ACHN (cell line): Measurements from ENCODE around the gene LTA4H.

Experiments used
- DNase-seq: peaks from one replicate; pipeline ENCODE4 v3.0.0-alpha.2; 2015
- in situ Hi-C: cut with HindIII; loops from 2 replicates; pipeline ENCODE4 v1.10.0; 2017; ENCODE audit warnings: low sequenced_read_pairs, low pct_ligation_motif_present, low pct_unique_long_range_greater_than_20kb

Gene LTA4H

GRCh38 chr12:96044017-96044942 is 8.9 kb upstream of the LTA4H start:
- in situ Hi-C loops = no loop called here
- DNase-seq = no peak

DNA sequence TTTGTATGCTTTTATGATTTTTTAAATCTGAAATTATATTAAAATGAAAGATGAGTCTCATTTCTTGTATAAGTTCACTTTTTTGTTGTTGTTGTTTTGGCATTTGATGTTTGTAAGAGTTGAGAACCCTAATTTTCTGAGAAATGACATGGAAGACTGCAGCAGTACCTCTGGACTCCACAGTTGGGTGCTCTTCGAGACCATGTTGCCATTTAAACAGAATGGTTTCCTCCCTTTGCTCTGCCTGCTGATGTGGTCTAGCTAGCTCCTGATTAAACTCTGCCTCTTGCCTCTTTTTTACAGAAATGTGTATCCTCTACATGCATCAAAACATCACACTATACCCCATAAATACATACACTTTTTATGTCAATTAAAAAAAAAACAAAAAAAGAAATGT is 5.8 kb upstream of the LTA4H start:
- in situ Hi-C loops = no loop called here
- DNase-seq = no peak

DNA sequence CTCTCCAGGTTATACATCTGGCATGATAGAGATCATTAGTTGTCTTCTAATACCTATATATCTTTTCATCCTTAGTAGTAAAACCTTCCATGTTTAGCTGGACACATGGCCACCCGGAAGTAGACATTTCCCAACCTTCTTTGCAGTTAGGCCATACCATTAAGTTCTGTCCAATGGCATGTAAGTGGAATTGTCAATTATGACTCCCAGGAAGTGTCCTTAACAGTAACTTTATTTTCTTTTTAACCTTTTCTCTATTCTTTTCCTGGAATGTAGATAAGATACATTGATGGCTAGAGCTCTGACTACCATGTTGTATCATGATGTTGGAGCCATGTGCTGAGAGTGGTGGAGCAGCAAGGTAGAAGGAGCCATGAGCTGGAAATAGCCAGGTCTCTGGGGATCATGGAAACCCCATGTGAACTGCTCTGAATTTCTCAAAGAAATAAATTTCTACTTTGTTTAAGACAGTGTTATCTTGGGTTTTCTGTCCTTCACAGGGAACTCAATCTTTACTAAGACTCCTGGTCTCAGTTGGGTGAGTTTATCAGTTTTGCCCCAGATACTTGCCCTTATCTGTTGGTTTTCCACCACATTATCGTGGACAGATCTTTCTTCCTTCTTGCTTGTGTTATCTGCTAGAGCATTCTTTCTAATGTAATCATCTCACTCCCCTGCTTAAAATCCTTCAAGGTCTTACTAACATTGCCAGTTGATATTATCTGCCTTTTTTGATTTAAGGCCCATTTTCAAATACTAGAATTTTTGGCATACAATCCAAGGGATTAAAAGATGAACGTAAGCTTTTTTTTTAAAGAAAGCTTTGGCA is 5.1 kb upstream of the LTA4H start:
- no peak for DNase-seq
- in situ Hi-C loops = no loop called here

DNA sequence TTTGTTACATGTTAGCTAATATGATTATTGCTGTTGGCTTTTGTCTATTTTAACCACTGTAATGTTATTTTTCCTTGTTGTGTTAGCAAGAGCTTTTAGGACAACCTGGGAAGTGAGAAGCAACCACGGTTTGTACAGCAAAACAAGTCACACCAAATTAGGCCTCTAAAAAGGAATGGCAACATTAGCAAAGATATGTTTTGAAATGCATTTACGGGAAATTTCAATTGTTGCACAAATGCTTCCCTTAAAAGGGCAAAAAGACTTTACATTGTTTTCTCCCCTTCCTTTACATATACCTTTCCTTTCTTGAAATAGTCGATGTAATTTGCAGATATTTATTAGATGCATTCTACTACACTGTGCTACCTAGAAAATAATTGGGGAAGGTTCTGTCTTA is 4.1 kb upstream of the LTA4H start:
- no peak for DNase-seq
- in situ Hi-C loops = no loop called here

- in situ Hi-C loops = no loop called here
These were observed 1.5 kb upstream of the LTA4H start for GRCh38 chr12:96036765-96037455.

GRCh38 chr12:96034621-96035282 is 635 bp downstream of the LTA4H start:
- in situ Hi-C loops = no loop called here
- peak; percentile 63 for DNase-seq

More at GRCh38 chr12:96036765-96037455, 1.5 kb upstream of the LTA4H start:
- DNase-seq = no peak

DNA sequence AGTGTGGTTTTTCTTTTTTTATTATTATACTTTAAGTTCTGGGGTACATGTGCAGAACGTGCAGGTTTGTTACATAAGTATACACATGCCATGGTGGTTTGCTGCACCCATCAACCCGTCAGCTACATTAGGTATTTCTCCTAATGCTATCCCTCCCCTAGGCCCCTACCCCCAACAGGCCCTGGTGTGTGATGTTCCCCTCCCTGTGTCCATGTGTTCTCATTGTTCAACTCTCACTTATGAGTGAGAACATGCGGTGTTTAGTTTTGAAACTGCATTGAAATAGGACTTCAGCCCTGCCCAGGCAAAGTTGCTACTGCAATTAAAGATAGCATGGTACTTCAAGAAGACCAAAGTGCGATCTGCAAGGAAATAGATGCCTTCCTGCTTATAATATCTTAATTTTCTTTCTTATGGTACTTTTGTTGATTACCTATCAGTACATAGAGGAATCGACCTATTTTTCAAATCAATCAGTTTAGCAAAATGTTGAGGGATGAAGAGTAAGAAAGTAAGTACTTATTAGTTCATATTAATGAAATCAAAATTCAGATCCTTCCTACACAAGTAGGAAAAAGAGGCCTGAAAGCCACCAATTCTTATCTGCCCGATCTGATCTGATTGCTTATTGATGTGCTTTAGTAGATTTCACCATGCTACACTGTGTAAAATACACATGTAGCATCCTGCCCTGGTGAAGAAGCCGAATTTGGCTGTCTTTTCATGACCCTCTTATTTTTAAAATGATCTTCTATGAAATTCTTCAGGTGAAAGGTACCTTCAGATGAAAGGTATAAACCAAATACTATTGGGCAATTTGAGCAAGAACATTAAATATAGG is 1.6 kb downstream of the LTA4H start:
- in situ Hi-C loops = no loop called here

GRCh38 chr12:96029826-96030225 is 5.6 kb downstream of the LTA4H start:
- in situ Hi-C loops = no loop called here
- no peak for DNase-seq

More for the DNA sequence above, 1.6 kb downstream of the LTA4H start:
- peak; percentile 13 for DNase-seq

DNA sequence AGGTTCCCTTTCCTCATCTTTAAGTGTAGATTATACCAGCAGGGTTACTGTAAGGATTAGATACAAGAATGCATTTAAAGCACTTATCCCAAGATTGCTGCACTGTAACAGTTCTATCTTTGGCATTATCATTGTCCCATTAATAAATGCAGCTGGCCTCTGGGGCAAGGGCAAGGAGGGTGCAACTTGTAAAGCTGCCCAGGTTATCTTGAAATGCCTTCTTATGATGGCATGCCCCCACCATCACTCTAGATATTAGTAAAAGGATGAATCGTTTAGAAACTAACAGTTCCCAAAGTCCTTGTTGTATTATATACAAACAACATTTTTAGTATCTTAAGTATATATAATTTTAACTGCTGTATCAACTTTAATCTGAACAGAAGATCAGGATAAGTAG is 6.8 kb downstream of the LTA4H start:
- DNase-seq = no peak
- in situ Hi-C loops = no loop called here

GRCh38 chr12:96026331-96026730 is 9.1 kb downstream of the LTA4H start:
- in situ Hi-C loops = no loop called here

DNA sequence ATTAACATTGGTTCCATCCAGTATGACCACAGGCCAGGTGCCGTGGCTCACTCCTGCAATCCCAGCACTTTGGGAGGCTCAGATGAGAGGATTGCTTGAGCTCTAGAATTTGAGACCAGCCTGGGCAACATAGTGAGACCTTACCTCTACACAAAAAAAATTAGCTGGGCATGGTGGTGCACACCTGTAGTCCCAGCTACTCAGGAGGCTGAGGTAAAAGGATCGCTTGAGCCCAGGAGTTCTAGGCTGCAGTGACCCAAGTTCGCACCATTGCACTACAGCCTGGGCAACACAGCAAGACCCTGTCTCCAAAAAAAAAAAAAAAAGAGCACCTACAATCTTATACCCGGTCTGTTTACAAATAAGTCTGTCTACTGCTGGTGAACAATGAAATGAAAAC is 9.9 kb downstream of the LTA4H start:
- DNase-seq = no peak
- in situ Hi-C loops = no loop called here

More at GRCh38 chr12:96026331-96026730, 9.1 kb downstream of the LTA4H start:
- no peak for DNase-seq

DNA sequence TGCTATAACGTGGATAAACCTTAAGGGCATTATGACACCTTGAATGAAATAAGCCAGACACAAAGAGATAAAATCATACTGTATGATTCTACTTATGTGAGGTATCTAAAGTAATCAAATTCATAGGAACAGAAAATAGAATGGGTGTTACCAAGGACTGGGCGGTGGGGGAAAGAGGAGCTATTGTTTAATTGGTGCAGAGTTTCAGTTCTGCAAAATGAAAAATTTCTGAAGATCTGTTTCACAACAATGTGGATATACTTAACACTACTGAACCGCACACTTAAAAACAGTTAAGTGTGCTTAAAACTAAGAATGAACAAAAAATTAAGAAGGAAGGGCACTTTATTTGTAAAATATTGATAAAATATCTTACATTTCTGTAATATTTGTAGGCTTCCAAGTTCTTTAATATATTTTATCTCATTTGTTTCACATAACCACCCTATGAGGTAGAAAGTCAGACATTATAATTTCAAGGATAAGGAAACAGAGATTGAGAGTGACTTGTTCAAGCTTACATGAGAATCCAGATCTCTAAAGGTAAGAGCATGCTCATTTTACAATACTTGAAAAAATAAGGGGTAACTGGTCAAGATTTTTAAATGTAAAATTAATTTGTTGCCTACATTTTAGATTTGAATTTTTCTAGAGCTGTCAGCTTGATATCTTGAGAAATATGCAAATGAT is 14.9 kb downstream of the LTA4H start:
- no peak for DNase-seq
- in situ Hi-C loops = no loop called here

- in situ Hi-C loops = no loop called here
- peak; percentile 49 for DNase-seq
These were observed 19.7 kb downstream of the LTA4H start for GRCh38 chr12:96015672-96016071.

DNA sequence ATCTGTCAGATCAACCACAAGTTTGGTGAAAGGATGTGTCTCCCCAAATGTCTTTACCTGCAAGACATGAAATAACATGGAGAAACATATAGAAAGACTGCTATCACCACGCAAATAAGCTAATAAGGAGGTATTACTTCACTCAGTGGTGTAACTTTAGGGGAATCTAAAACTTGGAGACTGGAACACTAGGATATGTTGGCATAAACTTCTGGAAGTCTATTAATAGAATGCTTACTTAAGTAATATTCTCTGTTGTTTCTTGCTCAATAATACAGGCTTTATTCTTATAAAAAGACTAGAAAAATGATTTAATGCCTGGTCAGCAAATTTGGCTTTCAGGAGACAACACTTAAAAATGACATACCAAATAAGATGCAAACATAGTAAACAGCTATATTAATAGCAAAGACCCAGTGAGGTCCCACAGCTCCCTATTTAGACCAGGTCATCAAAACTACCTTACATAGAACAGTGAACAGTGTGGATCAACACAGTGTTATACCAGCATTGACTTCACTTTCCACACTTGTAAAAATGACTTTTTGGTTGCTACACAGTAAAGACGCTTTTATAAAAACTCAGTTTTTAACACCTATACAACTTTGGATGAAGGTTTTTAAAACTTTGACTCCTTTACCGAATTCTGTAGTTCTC is 20.3 kb downstream of the LTA4H start:
- in situ Hi-C loops = no loop called here
- no peak for DNase-seq

DNA sequence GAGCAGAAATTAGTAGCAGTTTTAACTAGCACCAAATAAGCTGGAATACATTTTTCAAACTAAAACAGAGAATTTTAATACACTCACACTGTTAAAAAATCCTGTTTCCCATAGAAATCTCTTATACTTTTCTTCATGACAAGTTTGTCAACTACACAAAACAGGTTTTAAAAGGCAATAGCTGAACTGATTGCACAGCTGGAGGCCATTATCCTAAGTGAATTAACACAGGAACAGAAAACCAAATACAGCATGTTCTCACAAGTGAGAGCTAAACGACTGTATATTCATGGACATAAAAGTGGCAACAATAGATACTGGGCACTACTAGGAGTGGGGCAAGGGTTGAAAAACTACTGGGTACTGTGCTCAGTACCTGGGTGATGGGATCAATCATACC is 27.7 kb downstream of the LTA4H start:
- in situ Hi-C loops = no loop called here
- no peak for DNase-seq

DNA sequence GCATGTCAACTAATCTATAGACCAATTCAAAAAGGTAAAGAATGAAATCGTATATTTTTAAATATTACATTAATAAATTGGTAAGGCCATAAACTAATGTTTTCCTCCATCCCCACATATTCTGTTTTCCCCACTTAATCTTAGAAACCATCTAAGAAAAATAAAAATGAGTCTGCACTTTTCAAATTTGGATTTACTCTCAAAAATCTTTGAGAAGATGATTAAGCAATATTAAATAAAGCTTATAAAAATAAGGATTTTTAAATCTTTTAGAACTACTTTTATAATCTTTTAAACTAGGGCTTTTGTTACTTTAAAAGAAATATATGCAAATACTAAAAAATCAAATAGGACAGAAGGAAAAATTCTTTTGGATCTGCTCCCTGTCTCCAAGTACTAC is 28.7 kb downstream of the LTA4H start:
- no peak for DNase-seq
- in situ Hi-C loops = no loop called here

DNA sequence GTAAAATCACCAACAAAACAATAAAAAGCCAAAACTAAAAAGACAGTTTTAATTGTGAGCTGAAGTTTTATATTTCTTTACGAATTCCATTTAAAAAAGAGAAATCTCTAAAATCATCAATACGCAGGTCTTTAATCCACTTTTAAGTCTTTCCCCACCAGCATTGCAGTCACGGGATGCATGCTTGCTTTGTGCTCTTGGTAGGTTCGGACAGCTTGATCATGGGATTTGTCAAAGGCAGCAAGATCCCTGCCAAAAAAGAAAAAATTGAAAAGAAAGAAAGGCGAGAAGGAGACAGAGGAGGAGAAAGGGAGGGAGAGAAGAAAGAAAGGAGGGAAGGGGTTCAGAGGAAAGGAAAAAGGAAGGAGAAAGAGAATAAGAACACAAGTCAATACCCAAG is 34.5 kb downstream of the LTA4H start:
- no peak for DNase-seq
- in situ Hi-C loops = no loop called here
